Hepatocyte (in vitro differentiated cells): ENCODE measurements around the gene RFTN1. TPM values are rescaled to one million over a fixed set of nuclear protein-coding genes. Genes with fewer than 3 reads are reported as not detected.

ENCODE experiments used
- DNase-seq: peaks from one replicate; pipeline ENCODE4 v3.0.0-alpha.2; 2016; ENCODE audit warnings: low spot score
- H2AFZ ChIP-seq: fragments of 200-600 bp; sonication (generic); 2 replicates; pipeline ENCODE4 v1.6.0; 2016; ENCODE audit warnings: antibody characterized with exemption, mild to moderate bottlenecking
- H3K27ac ChIP-seq: fragments of 200-600 bp; sonication (generic); 2 replicates; pipeline ENCODE4 v1.5.1; 2016; ENCODE audit warnings: mild to moderate bottlenecking
- H3K27me3 ChIP-seq: fragments of 200-600 bp; sonication (generic); 2 replicates; pipeline ENCODE4 v1.6.1; 2016
- H3K36me3 ChIP-seq: fragments of 200-600 bp; sonication (generic); replicated peaks from 2 replicates; pipeline ENCODE4 v1.5.1; 2016; ENCODE audit warnings: low read depth; ENCODE audit not compliant: insufficient read depth
- H3K4me1 ChIP-seq: fragments of 200-600 bp; sonication (generic); 2 replicates; pipeline ENCODE4 v1.5.1; 2016; ENCODE audit warnings: mild to moderate bottlenecking, moderate library complexity; ENCODE audit not compliant: insufficient read depth
- H3K4me2 ChIP-seq: fragments of 200-600 bp; sonication (generic); 2 replicates; pipeline ENCODE4 v1.6.0; 2016
- H3K4me3 ChIP-seq: fragments of 200-600 bp; sonication (generic); 2 replicates; pipeline ENCODE4 v1.5.1; 2016; ENCODE audit warnings: mild to moderate bottlenecking
- H3K79me2 ChIP-seq: fragments of 200-600 bp; sonication (generic); 2 replicates; pipeline ENCODE4 v1.6.0; 2017; ENCODE audit warnings: mild to moderate bottlenecking
- H3K9me2 ChIP-seq: fragments of 200-600 bp; sonication (generic); replicated peaks from 2 replicates; pipeline ENCODE4 v1.6.0; 2017; ENCODE audit warnings: mild to moderate bottlenecking; ENCODE audit not compliant: insufficient read depth
- H3K9me3 ChIP-seq: fragments of 200-600 bp; sonication (generic); 2 replicates; pipeline ENCODE4 v1.5.1; 2016; ENCODE audit warnings: low read depth, mild to moderate bottlenecking
- H4K20me1 ChIP-seq: fragments of 200-600 bp; sonication (generic); 2 replicates; pipeline ENCODE4 v1.6.0; 2016; ENCODE audit warnings: mild to moderate bottlenecking; ENCODE audit not compliant: insufficient read depth, poor library complexity, severe bottlenecking
- CTCF ChIP-seq: fragments of 200-600 bp; sonication (generic); IDR thresholded peaks from 2 replicates; pipeline ENCODE4 v1.5.1; 2016; ENCODE audit warnings: antibody characterized with exemption, mild to moderate bottlenecking; ENCODE audit not compliant: poor library complexity
- EZH2 ChIP-seq: fragments of 200-600 bp; sonication (generic); IDR thresholded peaks from 2 replicates; pipeline ENCODE4 v1.6.1; 2016; ENCODE audit warnings: antibody characterized with exemption, mild to moderate bottlenecking, borderline replicate concordance
- EZH2phosphoT487 ChIP-seq: fragments of 200-600 bp; sonication (generic); IDR thresholded peaks from one replicate; pipeline ENCODE4 v1.6.1; 2018; ENCODE audit warnings: antibody characterized with exemption, mild to moderate bottlenecking, low read depth, moderate library complexity; ENCODE audit not compliant: unreplicated experiment, severe bottlenecking
- WGBS: methylation state at CpG from one replicate; pipeline ENCODE4 v1.1.6; 2016; ENCODE audit warnings: low lambda C conversion rate; ENCODE audit errors: missing lambda C conversion rate; 5-methylcytosine and 5-hydroxymethylcytosine counted together
- polyA plus RNA-seq: library from polyadenylated mRNA; unstranded; fragments of >200 nt; fragmentation: Nextera tagmentation; extraction: Ambion mirVana; gene quantifications from 2 replicates; pipeline ENCODE4 v1.2.1, GENCODE V29; 2016
- total RNA-seq: library from RNA; depleted of rRNA; stranded (reverse); fragments of >200 nt; gene quantifications from 2 replicates; pipeline ENCODE4 v1.2.3, GENCODE V29; 2014

RFTN1 gene
- total and polyA plus RNA-seq, 2 experiments from 2014 or later, result 10.0 to 14.9 TPM

DNA sequence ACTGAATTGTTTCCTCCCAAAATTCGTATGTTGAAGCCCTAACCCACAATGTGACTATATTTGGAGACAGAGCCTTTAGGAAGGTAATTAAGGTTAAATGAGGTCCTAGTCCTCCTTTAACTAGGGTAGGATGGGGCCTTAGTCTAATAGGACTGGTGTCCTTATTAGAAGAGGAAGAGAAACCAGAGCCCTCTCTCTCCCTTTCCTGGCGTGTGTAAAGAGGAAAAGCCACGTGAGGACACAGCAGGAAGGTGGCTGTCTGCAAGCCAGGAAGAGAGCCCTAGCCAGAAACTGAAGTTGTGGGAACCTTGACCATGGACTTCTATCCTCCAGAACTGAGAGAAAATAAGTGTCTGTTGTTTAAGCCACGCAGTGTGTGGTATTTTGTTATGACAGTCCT lies 154.2 kb downstream of the RFTN1 start:
- no peaks in the 10 kb centered on the region for H4K20me1 ChIP-seq
- no peaks in the 10 kb centered on the region for H3K27me3 ChIP-seq
- H2AFZ ChIP-seq, result no peak overlapping the region
- no peak overlapping the region for H3K4me3 ChIP-seq
- H3K36me3 ChIP-seq, result no peaks in the 10 kb centered on the region
- no peak for DNase-seq
- no peaks in the 10 kb centered on the region for H3K9me2 ChIP-seq
- no peak overlapping the region for H3K4me2 ChIP-seq
- H3K9me3 ChIP-seq, result no peaks in the 10 kb centered on the region
- TF ChIP-seq EZH2phosphoT487, result no peak
- TF ChIP-seq CTCF, result no peak
- no peak for TF ChIP-seq EZH2
- H3K4me1 ChIP-seq, result no peaks in the 10 kb centered on the region
- no peak overlapping the region for H3K27ac ChIP-seq
- WGBS, result 74% methylated on average over 4 of the region's 4 CpGs
- no peaks in the 10 kb centered on the region for H3K79me2 ChIP-seq

DNA sequence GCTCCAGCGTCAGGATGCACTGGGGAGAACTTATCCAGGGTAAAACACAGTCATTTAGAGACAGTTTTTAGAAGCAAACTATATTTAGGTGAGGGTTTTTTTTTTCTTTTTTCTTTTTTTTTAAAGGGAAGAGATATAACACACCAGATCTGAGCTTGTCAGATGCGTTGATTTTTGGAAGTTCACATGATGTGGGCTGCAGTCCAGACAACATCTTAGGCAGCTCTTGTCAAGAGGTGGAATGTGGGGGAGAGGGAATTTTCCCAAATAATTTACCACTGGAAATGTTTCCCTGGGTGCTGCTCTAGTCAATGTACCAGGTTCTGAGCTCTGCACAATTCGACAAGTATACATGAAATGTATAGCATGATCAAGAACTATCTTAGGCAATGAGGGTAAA lies 155.2 kb downstream of the RFTN1 start:
- DNase-seq, result no peak
- Histone ChIP-seq H3K9me2 (no peaks in the 10 kb centered on the region), H4K20me1 (no peaks in the 10 kb centered on the region), H3K4me2 (no peak overlapping the region), H2AFZ (no peak overlapping the region), H3K9me3 (no peaks in the 10 kb centered on the region), H3K4me3 (no peak overlapping the region), H3K4me1 (no peaks in the 10 kb centered on the region), H3K27me3 (no peaks in the 10 kb centered on the region), H3K36me3 (no peaks in the 10 kb centered on the region), H3K27ac (no peak overlapping the region), H3K79me2 (no peaks in the 10 kb centered on the region)
- 95% methylated on average over 3 of the region's 3 CpGs for WGBS
- TF ChIP-seq EZH2phosphoT487 (no peak), CTCF (no peak), EZH2 (no peak)

DNA sequence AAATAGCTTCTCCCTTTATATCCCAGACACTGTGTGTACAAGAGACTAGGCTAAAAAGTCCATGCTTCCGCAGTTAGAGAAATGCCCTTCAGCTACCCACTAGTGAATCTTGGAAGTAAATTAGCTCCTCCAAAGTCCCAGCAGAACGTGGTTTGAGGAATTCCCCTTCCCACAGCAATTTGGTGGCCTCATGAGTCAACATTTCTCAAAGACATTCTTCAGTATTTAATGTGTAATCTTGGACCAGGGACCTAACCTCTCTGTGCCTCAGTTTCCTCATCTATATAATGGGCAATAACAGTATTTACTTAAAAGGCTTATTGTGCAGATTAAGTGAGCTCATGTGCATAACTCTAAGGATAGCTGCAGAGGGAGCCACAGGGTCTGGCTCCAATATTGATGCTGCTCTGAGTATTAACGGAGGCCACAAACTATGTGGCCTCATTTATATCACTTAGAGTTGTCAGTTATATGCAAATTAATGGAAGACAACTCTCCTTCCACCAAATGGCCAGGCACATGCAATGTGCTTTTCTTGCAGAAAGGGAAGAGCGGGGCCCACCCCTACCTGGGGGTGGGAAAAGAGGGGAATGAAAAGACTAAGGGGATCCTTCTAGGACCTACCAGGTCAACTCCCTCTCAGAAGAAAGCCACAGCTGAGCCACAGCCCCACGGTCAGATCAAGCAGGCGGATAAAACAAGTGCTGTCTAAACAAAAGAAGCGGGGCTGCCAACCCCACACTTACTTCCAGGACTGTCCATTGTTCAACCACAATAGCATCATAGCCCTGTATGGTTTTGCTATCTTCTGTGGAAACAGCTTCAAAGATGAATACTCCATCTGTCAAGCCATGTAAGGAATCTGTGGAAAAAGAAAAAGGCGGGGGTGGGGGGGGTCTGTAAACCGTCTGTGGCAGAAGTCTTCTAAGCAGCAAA lies 156.0 kb downstream of the RFTN1 start:
- Histone ChIP-seq H3K27ac (no peak overlapping the region), H3K79me2 (no peaks in the 10 kb centered on the region), H3K9me2 (no peaks in the 10 kb centered on the region), H4K20me1 (no peaks in the 10 kb centered on the region), H3K4me3 (no peak overlapping the region), H3K4me2 (no peak overlapping the region), H3K27me3 (no peaks in the 10 kb centered on the region), H3K4me1 (no peaks in the 10 kb centered on the region), H3K9me3 (no peaks in the 10 kb centered on the region), H2AFZ (no peak overlapping the region), H3K36me3 (no peaks in the 10 kb centered on the region)
- whole genome bisulfite sequencing, result 82% methylated on average over 9 of the region's 9 CpGs
- TF ChIP-seq EZH2phosphoT487, result no peak
- no peak for TF ChIP-seq EZH2
- no peak for TF ChIP-seq CTCF
- DNase-seq, result no peak
